DOHH2 (cell line): ENCODE results near the gene RANBP1.

Experiments used
- H3F3A ChIP-seq: fragments of 200-600 bp; sonication (generic), shearing (Covaris generic); 2 replicates; pipeline ENCODE4 v1.6.0; 2016; ENCODE audit warnings: antibody characterized with exemption, mild to moderate bottlenecking; ENCODE audit not compliant: control insufficient read depth, insufficient read depth
- H3K27ac ChIP-seq: fragments of 200-600 bp; sonication (generic); 2 replicates; pipeline ENCODE4 v1.5.1; 2014; ENCODE audit warnings: low read depth, mild to moderate bottlenecking, low read length, moderate library complexity
- H3K27me3 ChIP-seq: fragments of 200-600 bp; sonication (generic); 2 replicates; pipeline ENCODE4 v1.6.1; 2014; ENCODE audit warnings: mild to moderate bottlenecking, low read length, mixed read lengths; ENCODE audit not compliant: control insufficient read depth
- H3K36me3 ChIP-seq: fragments of 200-600 bp; sonication (generic); 2 replicates; pipeline ENCODE4 v1.6.1; 2014; ENCODE audit warnings: mild to moderate bottlenecking, low read length, moderate library complexity, mixed read lengths; ENCODE audit not compliant: control insufficient read depth
- H3K4me1 ChIP-seq: fragments of 200-600 bp; sonication (generic); 2 replicates; pipeline ENCODE4 v1.6.1; 2014; ENCODE audit warnings: mild to moderate bottlenecking, low read length, mixed read lengths; ENCODE audit not compliant: control insufficient read depth
- H3K4me2 ChIP-seq: fragments of 200-600 bp; sonication (generic); 2 replicates; pipeline ENCODE4 v1.6.0; 2014; ENCODE audit warnings: mild to moderate bottlenecking, low read length, moderate library complexity
- H3K4me3 ChIP-seq: fragments of 200-600 bp; sonication (generic); 2 replicates; pipeline ENCODE4 v1.5.1; 2014; ENCODE audit warnings: mild to moderate bottlenecking, low read length, mixed read lengths
- H3K79me2 ChIP-seq: fragments of 200-600 bp; sonication (generic); 2 replicates; pipeline ENCODE4 v1.6.1; 2014; ENCODE audit warnings: mild to moderate bottlenecking, low read length, mixed read lengths; ENCODE audit not compliant: control insufficient read depth
- H3K9me2 ChIP-seq: fragments of 200-600 bp; sonication (generic); replicated peaks from 2 replicates; pipeline ENCODE4 v1.6.1; 2014; ENCODE audit warnings: mild to moderate bottlenecking, low read length, mixed read lengths; ENCODE audit not compliant: control insufficient read depth
- H3K9me3 ChIP-seq: fragments of 200-600 bp; sonication (generic); 2 replicates; pipeline ENCODE4 v1.6.1; 2014; ENCODE audit warnings: antibody characterized with exemption, low read length, mixed read lengths; ENCODE audit not compliant: control insufficient read depth, insufficient read depth
- H4K20me1 ChIP-seq: fragments of 200-600 bp; sonication (generic); 2 replicates; pipeline ENCODE4 v1.6.0; 2014; ENCODE audit warnings: low read depth, mild to moderate bottlenecking, antibody characterized with exemption, low read length, moderate library complexity; ENCODE audit not compliant: control insufficient read depth, insufficient read depth
- CTCF ChIP-seq: fragments of 200-600 bp; sonication (generic); IDR thresholded peaks from one replicate; pipeline ENCODE4 v1.5.1; 2014; ENCODE audit warnings: antibody characterized with exemption, mild to moderate bottlenecking, low read depth, low read length; ENCODE audit not compliant: poor library complexity, severe bottlenecking
- EZH2phosphoT487 ChIP-seq: fragments of 200-600 bp; sonication (generic); IDR thresholded peaks from 2 replicates; pipeline ENCODE4 v1.6.1; 2017; ENCODE audit warnings: borderline replicate concordance, mild to moderate bottlenecking, antibody characterized with exemption, low read length, moderate library complexity, mixed read lengths

Gene RANBP1

GRCh38 chr22:20083157-20083890 is 32.6 kb upstream of the RANBP1 start:
- H3K9me3 ChIP-seq, result no peaks in the 10 kb centered on the region
- H3K79me2 ChIP-seq, result peaks cover 84% of the 10 kb centered on the region
- TF ChIP-seq EZH2phosphoT487 (no peak), CTCF (no peak)
- H3F3A ChIP-seq, result no peaks in the 10 kb centered on the region
- H3K27ac ChIP-seq, result no peak overlapping the region
- H3K9me2 ChIP-seq, result no peaks in the 10 kb centered on the region
- H3K27me3 ChIP-seq, result no peaks in the 10 kb centered on the region
- H3K36me3 ChIP-seq, result peaks cover 65% of the 10 kb centered on the region
- peak overlapping the region; percentile 2 for H3K4me2 ChIP-seq
- peaks cover 38% of the 10 kb centered on the region for H3K4me1 ChIP-seq
- H3K4me3 ChIP-seq, result 0 out of 2 replicates have a peak overlapping the region, but pooled peaks have one; percentile 10
- peaks cover 26% of the 10 kb centered on the region; the same call in 1 of the 2 replicates for H4K20me1 ChIP-seq

- H3K27me3 ChIP-seq, result no peaks in the 10 kb centered on the region
- H3K79me2 ChIP-seq, result peaks cover 87% of the 10 kb centered on the region
- H3K4me2 ChIP-seq, result peak overlapping the region; percentile 2
- 0 out of 2 replicates have a peak overlapping the region, but pooled peaks have one; percentile 13 for H3K4me3 ChIP-seq
- peaks cover 26% of the 10 kb centered on the region; the same call in 1 of the 2 replicates for H4K20me1 ChIP-seq
- peaks cover 72% of the 10 kb centered on the region for H3K36me3 ChIP-seq
- no peak overlapping the region for H3K27ac ChIP-seq
- TF ChIP-seq EZH2phosphoT487 (no peak), CTCF (no peak)
- peaks cover 38% of the 10 kb centered on the region for H3K4me1 ChIP-seq
- no peaks in the 10 kb centered on the region for H3F3A ChIP-seq
- no peaks in the 10 kb centered on the region for H3K9me2 ChIP-seq
- H3K9me3 ChIP-seq, result no peaks in the 10 kb centered on the region
Measured at GRCh38 chr22:20083891-20084546, 31.9 kb upstream of the RANBP1 start.

- H3K9me3 ChIP-seq, result no peaks in the 10 kb centered on the region
- H3K79me2 ChIP-seq, result peaks cover 87% of the 10 kb centered on the region
- H4K20me1 ChIP-seq, result peaks cover 26% of the 10 kb centered on the region; the same call in 1 of the 2 replicates
- H3K9me2 ChIP-seq, result no peaks in the 10 kb centered on the region
- no peaks in the 10 kb centered on the region for H3K27me3 ChIP-seq
- H3K4me3 ChIP-seq, result peak overlapping the region; percentile 13; the same call in 1 of the 2 replicates
- H3K27ac ChIP-seq, result no peak overlapping the region
- H3K36me3 ChIP-seq, result peaks cover 79% of the 10 kb centered on the region
- H3K4me1 ChIP-seq, result peaks cover 38% of the 10 kb centered on the region
- peak overlapping the region; percentile 2 for H3K4me2 ChIP-seq
- no peaks in the 10 kb centered on the region for H3F3A ChIP-seq
- TF ChIP-seq EZH2phosphoT487 (no peak), CTCF (peak; percentile 80)
Measured at GRCh38 chr22:20084547-20085413, 31.1 kb upstream of the RANBP1 start.
